NCI-H128 (cell line): ENCODE measurements around the gene MFSD1.
"Not testable (repeated sequence)": the region's sequence is repeated elsewhere in the genome, so short reads cannot be mapped to it uniquely, and the experiment has no call there.

Source experiments
- DNase-seq: peaks from one replicate; lab custom pipeline; 2025; ENCODE audit not compliant: unreplicated experiment; lab: John Stamatoyannopoulos, UW

MFSD1 gene

GRCh38 chr3:158775426-158776410 lies 26.1 kb upstream of the MFSD1 start:
- no peak for DNase-seq

GRCh38 chr3:158776531-158776930 lies 25.3 kb upstream of the MFSD1 start:
- DNase-seq, result no peak

GRCh38 chr3:158777161-158777873 lies 24.5 kb upstream of the MFSD1 start:
- no peak for DNase-seq

GRCh38 chr3:158780766-158781165 lies 21.1 kb upstream of the MFSD1 start:
- no peak for DNase-seq

GRCh38 chr3:158781191-158781590 lies 20.7 kb upstream of the MFSD1 start:
- DNase-seq, result no peak

- no peak for DNase-seq
These were observed 20.0 kb upstream of the MFSD1 start for GRCh38 chr3:158781849-158782248.

GRCh38 chr3:158782283-158782989 lies 19.4 kb upstream of the MFSD1 start:
- DNase-seq, result no peak

GRCh38 chr3:158783051-158783450 lies 18.8 kb upstream of the MFSD1 start:
- no peak for DNase-seq

GRCh38 chr3:158785972-158786371 lies 15.9 kb upstream of the MFSD1 start:
- no peak for DNase-seq

GRCh38 chr3:158788446-158788845 lies 13.4 kb upstream of the MFSD1 start:
- DNase-seq, result no peak

- no peak for DNase-seq
These were observed 12.3 kb upstream of the MFSD1 start for GRCh38 chr3:158789592-158789991.

- no peak for DNase-seq
These were observed 10.8 kb upstream of the MFSD1 start for GRCh38 chr3:158790901-158791589.

GRCh38 chr3:158791590-158791920 lies 10.3 kb upstream of the MFSD1 start:
- not testable (repeated sequence) for DNase-seq

GRCh38 chr3:158792709-158793108 lies 9.1 kb upstream of the MFSD1 start:
- DNase-seq, result no peak

- DNase-seq, result no peak
These were observed 7.6 kb upstream of the MFSD1 start for GRCh38 chr3:158794206-158794605.

GRCh38 chr3:158794936-158795518 lies 6.8 kb upstream of the MFSD1 start:
- DNase-seq, result no peak

- DNase-seq, result no peak
These were observed 653 bp upstream of the MFSD1 start for GRCh38 chr3:158801201-158801600.

GRCh38 chr3:158802409-158803268 lies 785 bp downstream of the MFSD1 start:
- no peak for DNase-seq

- DNase-seq, result no peak
These were observed 2.6 kb downstream of the MFSD1 start for GRCh38 chr3:158804441-158804840.

- no peak for DNase-seq
These were observed 6.8 kb downstream of the MFSD1 start for GRCh38 chr3:158808697-158809096.
